Measurements from ENCODE around the gene KMT5C.

DNA sequence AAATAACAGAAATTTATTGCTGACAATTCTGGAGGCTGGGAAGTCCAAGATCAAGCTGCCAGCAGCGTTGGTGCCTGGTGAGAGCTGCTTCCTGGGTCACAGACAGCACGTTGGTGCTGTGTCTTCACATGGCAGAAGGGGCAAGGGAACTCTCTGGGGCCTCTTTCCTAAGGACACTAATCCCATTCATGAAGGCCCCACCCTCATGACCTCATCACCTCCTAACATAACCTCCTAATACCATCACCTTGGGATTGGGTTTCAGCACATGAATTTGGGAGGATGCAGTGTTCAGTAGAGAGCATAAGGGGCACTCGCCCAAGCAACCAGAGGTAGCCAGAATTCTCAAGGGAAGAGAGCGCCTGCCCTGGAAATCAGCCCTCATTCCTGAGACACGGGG is 30.2 kb upstream of the KMT5C start:
- no peak for TF ChIP-seq CTCF (IDR thresholded peaks at IDR 0.05)
- no peak for TF ChIP-seq POLR2A (IDR thresholded peaks at IDR 0.05)
